ENCODE data around the gene LMNA. TPM values are rescaled to one million over a fixed set of nuclear protein-coding genes. Genes with fewer than 3 reads are reported as not detected.

The LMNA gene
- total and polyA plus RNA-seq, 4 donors = 60.4 to 160 (median 97.2) TPM

DNA sequence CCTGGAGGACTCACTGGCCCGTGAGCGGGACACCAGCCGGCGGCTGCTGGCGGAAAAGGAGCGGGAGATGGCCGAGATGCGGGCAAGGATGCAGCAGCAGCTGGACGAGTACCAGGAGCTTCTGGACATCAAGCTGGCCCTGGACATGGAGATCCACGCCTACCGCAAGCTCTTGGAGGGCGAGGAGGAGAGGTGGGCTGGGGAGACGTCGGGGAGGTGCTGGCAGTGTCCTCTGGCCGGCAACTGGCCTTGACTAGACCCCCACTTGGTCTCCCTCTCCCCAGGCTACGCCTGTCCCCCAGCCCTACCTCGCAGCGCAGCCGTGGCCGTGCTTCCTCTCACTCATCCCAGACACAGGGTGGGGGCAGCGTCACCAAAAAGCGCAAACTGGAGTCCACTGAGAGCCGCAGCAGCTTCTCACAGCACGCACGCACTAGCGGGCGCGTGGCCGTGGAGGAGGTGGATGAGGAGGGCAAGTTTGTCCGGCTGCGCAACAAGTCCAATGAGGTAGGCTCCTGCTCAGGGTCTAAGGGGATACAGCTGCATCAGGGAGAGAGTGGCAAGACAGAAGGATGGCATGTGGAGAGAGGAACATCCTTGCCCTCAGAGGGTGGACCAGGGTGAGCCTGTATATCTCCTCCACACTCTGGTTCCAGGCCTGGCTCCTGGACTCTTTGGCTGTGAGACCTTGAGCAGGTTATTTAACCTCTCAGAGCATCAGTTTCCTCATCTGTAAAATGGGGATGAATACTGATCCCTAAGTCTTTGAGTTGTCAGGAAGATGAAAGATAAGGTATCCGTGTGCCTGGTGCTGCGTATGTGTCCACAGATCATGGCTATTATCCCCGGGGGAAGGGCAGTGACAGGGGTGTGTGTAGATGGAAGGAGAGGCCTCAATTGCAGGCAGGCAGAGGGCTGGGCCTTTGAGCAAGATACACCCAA is 21.7 kb downstream of the LMNA start:
- Histone ChIP-seq H3K9ac (ENCODE audit: low read depth in 1 of 2, low read length in 2 of 2) (no peak overlapping the region), H3K9me3 (ENCODE audit: control insufficient read depth in 4 of 4, low read length in 3 of 4) (no peaks in the 10 kb centered on the region), H3K4me3 (ENCODE audit: low read depth in 1 of 3, low read length in 3 of 3) (no peak overlapping the region), H3K27me3 (ENCODE audit: control insufficient read depth in 4 of 4, insufficient read depth in 4 of 4, low read length in 3 of 4) (no peaks in the 10 kb centered on the region), H3K36me3 (ENCODE audit: control insufficient read depth in 4 of 4, insufficient read depth in 3 of 4, low read depth in 1 of 4, low read length in 3 of 4) (peaks cover 29 to 65% (median 43%) of the 10 kb centered on the region in 4 donors), H3K27ac (ENCODE audit: low read depth in 1 of 2, low read length in 2 of 2) (no peak overlapping the region), H3K4me1 (ENCODE audit: control insufficient read depth in 4 of 4, insufficient read depth in 4 of 4, low read length in 3 of 4) (peaks cover 0 to 4% (median 0%) of the 10 kb centered on the region in 4 donors)
- DNase-seq (ENCODE audit: low spot score) = no peak
- WGBS = 96% methylated on average over 34 of the region's 34 CpGs
- TF ChIP-seq JUND (IDR thresholded peaks at IDR 0.05) (no peak), NR2F2 (IDR thresholded peaks at IDR 0.05) (no peak), FOXA2 (IDR thresholded peaks at IDR 0.05) (no peak), HNF4A (conservative IDR thresholded peaks at IDR 0.05) (no peak), SP1 (IDR thresholded peaks at IDR 0.05) (no peak), HNF4G (IDR thresholded peaks at IDR 0.05) (no peak), RAD21 (IDR thresholded peaks at IDR 0.05) (no peak), FOXA1 (IDR thresholded peaks at IDR 0.05) (no peak), RXRA (IDR thresholded peaks at IDR 0.05) (no peak), YY1 (IDR thresholded peaks at IDR 0.05) (no peak), GABPA (IDR thresholded peaks at IDR 0.05 in 1 of 2, conservative IDR thresholded peaks at IDR 0.05 in 1 of 2) (no peak), TAF1 (conservative IDR thresholded peaks at IDR 0.05) (no peak), EGR1 (IDR thresholded peaks at IDR 0.05; ENCODE audit: low read depth in 2 of 2) (no peak)
- TF ChIP-seq, protein P1, sequence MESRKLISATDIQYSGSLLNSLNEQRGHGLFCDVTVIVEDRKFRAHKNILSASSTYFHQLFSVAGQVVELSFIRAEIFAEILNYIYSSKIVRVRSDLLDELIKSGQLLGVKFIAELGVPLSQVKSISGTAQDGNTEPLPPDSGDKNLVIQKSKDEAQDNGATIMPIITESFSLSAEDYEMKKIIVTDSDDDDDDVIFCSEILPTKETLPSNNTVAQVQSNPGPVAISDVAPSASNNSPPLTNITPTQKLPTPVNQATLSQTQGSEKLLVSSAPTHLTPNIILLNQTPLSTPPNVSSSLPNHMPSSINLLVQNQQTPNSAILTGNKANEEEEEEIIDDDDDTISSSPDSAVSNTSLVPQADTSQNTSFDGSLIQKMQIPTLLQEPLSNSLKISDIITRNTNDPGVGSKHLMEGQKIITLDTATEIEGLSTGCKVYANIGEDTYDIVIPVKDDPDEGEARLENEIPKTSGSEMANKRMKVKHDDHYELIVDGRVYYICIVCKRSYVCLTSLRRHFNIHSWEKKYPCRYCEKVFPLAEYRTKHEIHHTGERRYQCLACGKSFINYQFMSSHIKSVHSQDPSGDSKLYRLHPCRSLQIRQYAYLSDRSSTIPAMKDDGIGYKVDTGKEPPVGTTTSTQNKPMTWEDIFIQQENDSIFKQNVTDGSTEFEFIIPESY (IDR thresholded peaks at IDR 0.05) = no peak
- TF ChIP-seq, protein P2, sequence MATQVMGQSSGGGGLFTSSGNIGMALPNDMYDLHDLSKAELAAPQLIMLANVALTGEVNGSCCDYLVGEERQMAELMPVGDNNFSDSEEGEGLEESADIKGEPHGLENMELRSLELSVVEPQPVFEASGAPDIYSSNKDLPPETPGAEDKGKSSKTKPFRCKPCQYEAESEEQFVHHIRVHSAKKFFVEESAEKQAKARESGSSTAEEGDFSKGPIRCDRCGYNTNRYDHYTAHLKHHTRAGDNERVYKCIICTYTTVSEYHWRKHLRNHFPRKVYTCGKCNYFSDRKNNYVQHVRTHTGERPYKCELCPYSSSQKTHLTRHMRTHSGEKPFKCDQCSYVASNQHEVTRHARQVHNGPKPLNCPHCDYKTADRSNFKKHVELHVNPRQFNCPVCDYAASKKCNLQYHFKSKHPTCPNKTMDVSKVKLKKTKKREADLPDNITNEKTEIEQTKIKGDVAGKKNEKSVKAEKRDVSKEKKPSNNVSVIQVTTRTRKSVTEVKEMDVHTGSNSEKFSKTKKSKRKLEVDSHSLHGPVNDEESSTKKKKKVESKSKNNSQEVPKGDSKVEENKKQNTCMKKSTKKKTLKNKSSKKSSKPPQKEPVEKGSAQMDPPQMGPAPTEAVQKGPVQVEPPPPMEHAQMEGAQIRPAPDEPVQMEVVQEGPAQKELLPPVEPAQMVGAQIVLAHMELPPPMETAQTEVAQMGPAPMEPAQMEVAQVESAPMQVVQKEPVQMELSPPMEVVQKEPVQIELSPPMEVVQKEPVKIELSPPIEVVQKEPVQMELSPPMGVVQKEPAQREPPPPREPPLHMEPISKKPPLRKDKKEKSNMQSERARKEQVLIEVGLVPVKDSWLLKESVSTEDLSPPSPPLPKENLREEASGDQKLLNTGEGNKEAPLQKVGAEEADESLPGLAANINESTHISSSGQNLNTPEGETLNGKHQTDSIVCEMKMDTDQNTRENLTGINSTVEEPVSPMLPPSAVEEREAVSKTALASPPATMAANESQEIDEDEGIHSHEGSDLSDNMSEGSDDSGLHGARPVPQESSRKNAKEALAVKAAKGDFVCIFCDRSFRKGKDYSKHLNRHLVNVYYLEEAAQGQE (IDR thresholded peaks at IDR 0.05) = no peak
- TF ChIP-seq, protein P3, sequence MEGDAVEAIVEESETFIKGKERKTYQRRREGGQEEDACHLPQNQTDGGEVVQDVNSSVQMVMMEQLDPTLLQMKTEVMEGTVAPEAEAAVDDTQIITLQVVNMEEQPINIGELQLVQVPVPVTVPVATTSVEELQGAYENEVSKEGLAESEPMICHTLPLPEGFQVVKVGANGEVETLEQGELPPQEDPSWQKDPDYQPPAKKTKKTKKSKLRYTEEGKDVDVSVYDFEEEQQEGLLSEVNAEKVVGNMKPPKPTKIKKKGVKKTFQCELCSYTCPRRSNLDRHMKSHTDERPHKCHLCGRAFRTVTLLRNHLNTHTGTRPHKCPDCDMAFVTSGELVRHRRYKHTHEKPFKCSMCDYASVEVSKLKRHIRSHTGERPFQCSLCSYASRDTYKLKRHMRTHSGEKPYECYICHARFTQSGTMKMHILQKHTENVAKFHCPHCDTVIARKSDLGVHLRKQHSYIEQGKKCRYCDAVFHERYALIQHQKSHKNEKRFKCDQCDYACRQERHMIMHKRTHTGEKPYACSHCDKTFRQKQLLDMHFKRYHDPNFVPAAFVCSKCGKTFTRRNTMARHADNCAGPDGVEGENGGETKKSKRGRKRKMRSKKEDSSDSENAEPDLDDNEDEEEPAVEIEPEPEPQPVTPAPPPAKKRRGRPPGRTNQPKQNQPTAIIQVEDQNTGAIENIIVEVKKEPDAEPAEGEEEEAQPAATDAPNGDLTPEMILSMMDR (IDR thresholded peaks at IDR 0.05; ENCODE audit: low read depth, low read length, missing input control) = no peak
- TF ChIP-seq, protein P4, sequence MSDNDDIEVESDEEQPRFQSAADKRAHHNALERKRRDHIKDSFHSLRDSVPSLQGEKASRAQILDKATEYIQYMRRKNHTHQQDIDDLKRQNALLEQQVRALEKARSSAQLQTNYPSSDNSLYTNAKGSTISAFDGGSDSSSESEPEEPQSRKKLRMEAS (IDR thresholded peaks at IDR 0.05) = no peak
- TF ChIP-seq, protein P5, sequence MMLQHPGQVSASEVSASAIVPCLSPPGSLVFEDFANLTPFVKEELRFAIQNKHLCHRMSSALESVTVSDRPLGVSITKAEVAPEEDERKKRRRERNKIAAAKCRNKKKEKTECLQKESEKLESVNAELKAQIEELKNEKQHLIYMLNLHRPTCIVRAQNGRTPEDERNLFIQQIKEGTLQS (IDR thresholded peaks at IDR 0.05) = no peak

Measured in liver (tissue), 9 donors.